ENCODE data around the gene SRRM4.

DNA sequence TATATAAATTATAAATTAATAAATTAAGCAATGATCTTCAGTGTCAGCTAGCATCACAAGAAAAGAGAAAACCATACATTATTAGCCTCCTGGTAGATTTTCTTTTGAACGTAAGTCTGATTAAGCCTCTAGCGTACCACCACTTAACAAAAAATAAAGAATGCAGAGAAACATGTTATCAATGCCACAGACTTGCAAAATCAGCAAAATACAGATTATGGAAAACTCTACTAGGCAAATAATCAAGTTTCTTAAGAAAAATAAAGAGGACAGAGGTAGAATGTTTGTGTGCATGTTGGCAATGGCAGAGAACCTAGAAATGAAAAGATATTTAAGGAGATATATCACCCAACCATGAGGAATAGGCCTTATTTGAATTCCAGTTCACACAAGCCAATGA, 8.4 kb upstream of the SRRM4 start:
- TF ChIP-seq POLR2A (IDR thresholded peaks at IDR 0.05) = no peak
- TF ChIP-seq, protein P1, sequence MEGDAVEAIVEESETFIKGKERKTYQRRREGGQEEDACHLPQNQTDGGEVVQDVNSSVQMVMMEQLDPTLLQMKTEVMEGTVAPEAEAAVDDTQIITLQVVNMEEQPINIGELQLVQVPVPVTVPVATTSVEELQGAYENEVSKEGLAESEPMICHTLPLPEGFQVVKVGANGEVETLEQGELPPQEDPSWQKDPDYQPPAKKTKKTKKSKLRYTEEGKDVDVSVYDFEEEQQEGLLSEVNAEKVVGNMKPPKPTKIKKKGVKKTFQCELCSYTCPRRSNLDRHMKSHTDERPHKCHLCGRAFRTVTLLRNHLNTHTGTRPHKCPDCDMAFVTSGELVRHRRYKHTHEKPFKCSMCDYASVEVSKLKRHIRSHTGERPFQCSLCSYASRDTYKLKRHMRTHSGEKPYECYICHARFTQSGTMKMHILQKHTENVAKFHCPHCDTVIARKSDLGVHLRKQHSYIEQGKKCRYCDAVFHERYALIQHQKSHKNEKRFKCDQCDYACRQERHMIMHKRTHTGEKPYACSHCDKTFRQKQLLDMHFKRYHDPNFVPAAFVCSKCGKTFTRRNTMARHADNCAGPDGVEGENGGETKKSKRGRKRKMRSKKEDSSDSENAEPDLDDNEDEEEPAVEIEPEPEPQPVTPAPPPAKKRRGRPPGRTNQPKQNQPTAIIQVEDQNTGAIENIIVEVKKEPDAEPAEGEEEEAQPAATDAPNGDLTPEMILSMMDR (IDR thresholded peaks at IDR 0.05) = no peak

Measured in uterus (tissue), 2 donors.